ENCODE data around the gene ITGAL.
"Not testable (repeated sequence)": the region's sequence is repeated elsewhere in the genome, so short reads cannot be mapped to it uniquely, and the experiment has no call there.

ITGAL gene

DNA sequence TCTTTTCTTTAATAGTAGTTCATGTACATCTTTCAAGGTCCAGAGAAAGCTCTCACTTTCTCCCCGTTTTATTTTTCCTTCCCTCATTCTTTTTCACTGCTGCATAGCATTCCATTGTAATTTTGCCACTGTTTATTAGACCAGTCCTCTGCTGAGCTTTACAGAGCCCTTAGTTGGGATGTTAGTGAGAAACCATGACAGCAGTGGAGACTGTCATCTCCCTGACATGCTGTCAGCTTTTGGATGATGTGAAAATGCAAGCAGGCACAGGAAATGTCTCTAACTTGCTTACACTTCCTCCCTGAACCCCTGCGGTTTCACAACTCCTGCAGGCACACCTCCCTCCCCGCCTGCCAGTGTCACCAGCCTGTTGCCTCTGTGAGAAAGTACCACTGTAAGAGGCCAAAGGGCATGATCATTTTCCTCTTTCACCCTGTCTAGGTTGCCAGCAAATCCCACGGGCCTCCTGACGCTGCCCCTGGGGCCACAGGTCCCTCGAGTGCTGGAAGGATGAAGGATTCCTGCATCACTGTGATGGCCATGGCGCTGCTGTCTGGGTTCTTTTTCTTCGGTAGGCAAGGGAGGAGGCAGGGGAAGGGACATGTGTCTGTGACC lies at the start of gene ITGAL:
TSS of gene ITGAL (plus strand) at position 415 of the 615 bp plus-strand sequence. CDS start at position 511, 96 bp downstream.
- no peak for DNase-seq (ENCODE audit: low spot score)

DNA sequence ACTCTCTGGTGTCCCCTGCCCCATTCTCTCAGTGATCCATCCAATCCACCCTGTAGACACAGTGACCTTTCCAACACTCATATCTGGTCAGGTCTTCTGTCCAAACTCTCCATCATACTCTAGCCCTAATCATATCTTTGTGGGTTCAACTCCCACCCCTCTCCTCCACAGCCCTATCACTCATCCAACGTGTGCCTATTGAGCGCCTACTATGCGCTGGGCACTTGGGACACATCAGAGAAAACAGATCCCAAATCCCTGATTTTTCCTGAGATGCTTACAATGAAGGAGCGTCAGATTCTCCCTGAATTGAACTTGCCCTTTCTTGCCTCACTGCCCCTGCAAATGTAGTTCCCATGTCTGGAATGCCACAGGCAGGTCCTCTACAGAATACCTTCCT lies 44.5 kb upstream of the ITGAL start:
- no peak for DNase-seq (ENCODE audit: low spot score)

DNA sequence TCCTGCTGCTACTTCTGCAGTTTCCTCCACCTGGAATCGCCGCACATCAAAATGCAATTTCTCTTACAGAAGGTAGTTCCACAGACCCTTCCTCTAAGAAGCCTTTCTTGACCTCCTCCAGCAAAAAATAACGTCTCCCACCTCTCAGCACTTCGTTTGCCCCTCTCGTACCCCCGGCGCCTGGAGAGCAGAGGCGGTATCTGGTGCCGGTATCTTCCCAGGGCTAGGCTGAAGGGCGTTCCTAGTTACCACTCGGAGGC lies 43.2 kb upstream of the ITGAL start:
- no peak for DNase-seq (ENCODE audit: low spot score)

DNA sequence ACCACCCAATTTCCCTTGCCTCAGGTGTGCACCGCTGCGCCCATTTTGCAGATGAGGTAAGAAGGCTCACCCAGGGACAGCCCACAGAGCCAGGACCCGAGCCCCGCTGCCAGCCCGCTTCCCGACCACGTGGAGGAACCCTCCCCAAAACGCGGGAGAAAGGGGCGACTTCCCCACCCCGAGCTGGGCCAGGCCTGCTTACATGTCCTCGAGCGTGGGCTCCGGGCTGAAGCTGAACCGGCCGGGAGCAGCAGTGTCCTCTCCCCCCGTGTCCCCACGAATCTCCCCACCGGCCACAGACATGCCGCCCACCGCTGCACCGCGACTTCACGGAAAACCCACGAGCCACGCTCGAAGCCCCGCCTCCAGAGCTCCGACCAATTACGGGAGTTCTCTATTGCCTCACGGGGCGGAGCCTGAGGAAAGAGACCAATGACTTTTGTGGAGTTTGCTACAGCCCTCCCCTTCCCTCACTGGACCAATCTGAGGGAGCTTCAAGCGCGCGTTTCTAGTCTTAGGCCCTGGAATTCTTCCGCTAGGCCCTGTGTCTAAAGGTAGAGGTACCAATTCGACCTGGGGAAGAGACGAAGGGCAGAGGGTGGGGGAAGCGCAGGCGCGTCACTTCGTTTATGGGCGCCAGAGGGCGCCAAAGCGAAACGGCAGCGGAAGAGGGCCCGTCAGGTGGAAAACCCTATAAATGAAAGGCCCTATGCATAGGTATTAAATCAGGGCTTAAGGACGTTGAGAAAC lies 42.7 kb upstream of the ITGAL start, which contains the start of gene DCTPP1:
TSS of gene DCTPP1 (minus strand) at position 353 of the 750 bp plus-strand sequence. CDS start at position 303, 50 bp downstream.
- peak; percentile 99 for DNase-seq (ENCODE audit: low spot score)

DNA sequence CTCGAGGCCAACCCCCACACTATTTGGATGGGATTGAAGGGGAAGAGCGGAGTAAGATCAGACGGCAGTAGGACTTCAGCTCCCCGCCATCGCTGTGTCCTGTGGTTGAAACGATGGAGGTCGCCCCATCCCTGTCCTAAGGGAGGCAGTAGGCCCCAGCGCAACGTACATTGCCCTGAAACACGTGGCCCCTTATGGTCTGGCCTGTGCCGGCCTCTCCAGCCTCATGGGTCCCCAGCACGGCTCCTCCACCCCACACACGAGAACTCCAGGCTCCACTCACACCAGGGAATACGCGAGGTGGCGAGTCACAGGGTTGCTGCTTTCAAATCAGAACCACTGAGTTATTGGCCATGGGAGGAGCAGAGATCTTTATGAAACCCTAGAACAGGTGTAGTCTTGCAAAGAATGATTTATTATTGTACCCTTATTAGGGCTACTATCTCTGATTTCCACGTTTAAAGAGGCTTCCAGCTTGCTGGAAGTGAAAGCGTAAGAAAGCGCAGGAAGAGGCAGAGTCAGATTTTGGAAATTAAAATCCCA lies 42.0 kb upstream of the ITGAL start:
- DNase-seq (ENCODE audit: low spot score): no peak

DNA sequence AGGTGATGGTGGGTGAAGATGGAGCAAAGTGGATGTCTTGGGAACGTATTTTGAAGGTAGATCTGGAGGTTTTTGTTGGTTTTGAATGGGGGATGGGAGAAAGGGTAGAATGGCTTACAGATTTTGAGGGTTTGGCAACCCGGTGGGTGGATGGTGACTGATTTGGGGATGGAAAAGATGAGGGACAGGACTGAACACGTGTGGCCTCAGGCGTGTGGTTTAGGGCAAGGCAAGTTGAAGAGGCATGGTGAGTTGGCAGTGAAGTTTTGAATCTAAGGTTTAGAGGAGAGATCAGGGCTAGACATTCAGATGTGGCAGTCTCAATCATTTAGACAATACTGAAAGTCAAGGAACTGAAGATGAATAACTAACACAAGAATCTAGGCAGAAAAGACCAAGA lies 37.7 kb upstream of the ITGAL start:
- no peak for DNase-seq (ENCODE audit: low spot score)

DNA sequence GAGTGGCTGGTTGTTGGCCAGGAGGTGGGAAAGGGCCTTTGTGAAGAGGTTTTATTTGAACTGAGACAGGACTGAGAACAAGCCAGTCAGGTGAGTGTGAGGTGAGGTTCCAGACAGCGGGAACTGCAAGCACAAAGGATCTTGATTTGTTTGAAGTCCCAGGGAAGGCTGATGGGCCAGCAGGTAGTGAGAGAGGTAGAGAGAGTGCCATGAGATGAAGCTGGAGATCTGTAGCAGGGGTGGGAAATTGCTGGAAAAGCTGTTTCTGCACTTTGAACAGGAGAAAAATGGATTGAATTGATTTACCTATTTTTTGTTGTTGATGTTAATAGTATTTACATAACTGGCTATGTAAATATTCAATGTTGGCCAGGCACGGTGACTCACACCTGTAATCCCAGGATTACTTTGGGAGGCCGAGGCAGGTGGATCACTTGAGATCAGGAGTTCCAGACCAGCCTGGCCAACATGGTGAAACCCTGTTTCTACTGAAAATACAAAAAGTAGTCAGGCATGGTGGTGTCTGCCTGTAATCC lies 35.0 kb upstream of the ITGAL start:
- DNase-seq (ENCODE audit: low spot score): no peak

DNA sequence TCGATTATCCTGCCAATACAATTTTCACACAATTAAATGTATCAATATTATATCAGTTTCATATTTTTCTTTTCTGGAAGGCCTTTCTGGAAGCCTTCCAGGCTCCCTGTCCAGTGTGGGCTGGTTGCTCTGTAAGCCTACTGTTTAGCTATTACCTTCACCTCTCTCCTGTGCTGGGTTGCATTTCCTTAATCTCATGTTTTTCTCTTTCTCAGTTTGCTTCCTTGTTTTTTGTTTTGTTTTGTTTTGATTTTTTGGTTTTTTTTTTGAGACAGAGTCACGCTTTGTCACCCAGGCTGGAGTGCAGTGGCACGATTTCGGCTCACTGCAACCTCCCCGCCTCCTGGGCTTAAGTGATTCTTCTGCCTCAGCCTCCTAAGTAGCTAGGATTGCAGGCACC lies 33.7 kb upstream of the ITGAL start:
- no peak for DNase-seq (ENCODE audit: low spot score)

DNA sequence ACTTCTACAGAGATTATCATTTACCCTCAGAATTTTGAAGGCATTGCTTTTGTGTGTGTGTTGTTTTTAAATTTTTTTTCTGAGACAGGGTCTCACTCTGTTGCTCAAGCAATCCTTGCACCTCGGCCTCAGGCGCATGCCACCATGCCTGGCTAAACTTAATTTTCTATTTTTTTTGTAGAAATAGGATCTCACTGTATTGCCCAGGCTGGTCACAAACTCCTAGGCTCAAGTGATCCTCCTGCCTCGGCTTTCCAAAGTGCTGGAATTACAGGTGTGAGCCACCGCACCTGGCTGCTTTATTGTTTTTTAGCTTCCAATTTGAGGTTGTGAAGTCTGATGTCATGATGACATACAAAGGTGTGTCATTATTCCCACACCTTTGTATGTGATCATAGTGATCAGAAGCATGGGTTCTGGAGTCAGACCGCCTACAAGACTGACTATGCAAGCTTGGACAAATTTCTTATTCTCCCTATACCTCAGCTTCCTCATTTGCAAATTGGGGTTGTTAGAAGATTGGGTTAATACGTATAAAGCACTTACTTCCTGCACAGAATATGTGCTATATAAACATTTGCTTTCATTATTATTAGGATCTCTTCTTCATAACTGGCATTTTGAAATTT lies 32.7 kb upstream of the ITGAL start:
- no peak for DNase-seq (ENCODE audit: low spot score)

DNA sequence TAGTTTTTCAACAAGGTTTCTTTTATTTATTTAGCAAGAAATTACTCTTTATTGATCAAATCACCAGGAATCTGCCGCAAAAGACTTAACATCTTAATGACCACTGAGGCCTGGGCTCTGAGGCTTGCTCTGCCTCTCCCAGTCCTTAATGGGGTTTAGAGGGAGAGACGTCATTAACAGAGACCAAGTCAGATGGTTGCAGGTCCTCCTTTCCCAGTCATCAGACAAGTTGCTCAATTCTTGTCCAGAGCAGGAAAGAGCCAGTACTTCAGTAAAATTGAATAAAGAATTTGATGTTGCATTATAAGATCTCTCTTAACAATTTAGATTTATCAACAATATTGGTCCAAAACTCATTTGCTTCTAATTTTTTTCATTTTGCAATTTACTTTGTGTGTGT lies 28.9 kb upstream of the ITGAL start:
- no peak for DNase-seq (ENCODE audit: low spot score)

DNA sequence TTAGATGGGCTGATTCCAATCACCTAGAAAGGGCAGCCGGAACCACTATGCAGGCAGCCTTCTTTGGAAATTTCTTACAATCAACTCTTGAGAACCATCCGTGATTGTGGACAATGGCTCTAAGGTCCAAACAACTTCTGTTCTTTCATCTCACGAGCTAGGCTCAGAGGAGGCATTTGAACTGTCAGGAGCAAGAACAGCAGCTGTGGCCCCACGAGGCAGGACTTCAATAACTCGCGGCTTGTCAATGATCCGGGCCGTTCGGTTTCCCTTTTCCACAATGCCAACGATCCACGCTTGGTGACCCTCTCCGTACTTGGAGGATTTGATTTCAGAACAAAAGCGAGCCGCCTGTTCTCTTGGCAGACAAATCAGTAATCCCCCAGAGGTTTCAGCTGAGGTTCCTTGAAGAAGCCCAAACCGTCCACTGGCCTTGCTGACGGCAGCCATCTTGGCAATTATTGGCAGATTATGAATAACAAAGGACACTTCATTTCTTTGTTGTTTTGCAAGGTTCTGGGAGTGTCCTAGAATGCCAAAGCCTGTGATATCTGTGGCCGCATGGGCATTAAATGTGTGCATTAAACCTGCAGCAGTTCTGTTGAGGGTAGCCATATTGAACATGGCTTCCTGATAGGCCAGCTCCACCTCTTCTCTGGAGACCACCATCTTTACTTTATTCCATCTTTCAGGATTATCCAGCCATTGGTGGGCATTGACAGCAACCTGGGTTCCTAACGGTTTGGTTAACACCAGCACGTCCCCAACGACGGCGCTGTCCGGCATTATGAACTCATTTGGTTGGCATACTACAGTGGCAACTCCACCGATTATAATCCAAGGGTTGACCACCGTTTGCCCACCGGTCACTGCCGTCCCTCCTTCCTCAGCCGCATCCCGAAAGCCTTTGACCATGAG lies 28.1 kb upstream of the ITGAL start:
- no peak for DNase-seq (ENCODE audit: low spot score)

DNA sequence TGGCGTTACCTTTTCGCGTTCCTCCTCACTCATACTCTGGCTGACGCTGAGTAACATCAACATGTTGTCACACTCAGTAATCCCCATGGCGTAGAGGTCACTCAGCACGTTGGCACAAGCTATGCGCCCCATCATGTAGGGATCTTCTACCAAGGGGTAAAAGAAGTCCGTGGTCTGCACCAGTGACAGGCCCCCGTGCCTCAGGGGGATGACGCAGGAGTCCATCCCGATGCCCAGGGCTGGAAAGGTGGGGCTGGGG lies 27.5 kb upstream of the ITGAL start:
- DNase-seq (ENCODE audit: low spot score): no peak

DNA sequence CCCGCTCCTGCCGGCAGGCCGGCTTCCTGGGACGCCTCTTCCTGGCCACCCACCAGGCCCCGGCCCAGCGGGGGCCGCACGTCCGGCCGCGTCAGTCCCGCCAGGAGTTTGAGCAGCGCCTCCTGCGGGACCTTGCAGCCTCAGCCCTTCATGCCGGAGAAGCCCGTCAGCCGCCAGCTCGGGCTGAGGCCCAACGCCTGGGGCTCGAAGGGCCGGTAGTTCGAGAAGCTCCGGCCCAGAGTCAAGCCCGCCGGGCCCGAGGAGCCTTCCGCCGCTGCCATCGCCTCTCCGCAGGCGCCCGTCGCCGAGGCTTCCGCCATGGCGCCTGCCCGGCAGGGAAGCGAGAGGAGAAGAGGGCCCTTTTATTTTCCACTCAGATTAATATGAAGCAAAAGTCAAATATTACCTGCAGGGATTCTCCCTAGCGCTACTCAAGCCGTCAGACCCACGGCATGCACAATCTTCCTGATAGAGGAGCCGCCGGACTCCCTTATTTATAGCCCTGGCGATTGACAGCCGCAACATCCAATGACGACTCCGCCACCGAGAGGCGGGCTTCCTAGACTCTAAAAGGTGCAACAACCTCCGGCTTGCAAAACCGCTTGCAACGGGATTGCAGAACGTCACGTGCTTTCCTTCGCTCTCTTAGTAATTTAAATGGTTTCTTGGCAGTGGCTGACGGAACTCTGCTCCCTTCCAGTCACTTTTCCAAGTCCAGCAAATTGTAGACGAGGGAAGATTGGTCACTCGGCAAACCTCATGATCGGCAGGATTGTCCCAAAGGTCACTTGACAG lies 26.9 kb upstream of the ITGAL start, which contains the start of gene SEPHS2:
TSS of gene SEPHS2 (minus strand) at position 467 of the 795 bp plus-strand sequence. CDS start at position 320, 147 bp downstream.
- DNase-seq (ENCODE audit: low spot score): peak; percentile 98

DNA sequence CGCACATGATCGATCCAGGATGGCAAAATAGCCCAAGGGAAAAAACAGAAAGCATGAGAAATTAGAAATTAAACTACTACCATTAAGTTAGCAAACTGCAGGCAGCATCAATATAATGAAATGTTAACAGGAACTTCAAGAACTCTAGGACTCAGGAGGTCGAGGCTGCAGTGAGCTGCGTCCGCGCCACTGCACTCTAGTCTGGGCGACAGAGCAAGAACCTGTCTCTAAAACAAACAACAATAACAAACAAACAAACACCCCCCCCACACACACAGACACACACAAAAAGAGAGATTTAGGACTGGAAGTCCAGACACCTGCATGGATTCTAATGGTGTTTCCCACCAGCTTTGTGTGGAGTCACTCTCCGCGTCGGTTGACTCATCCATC lies 26.3 kb upstream of the ITGAL start:
- DNase-seq (ENCODE audit: low spot score): no peak

DNA sequence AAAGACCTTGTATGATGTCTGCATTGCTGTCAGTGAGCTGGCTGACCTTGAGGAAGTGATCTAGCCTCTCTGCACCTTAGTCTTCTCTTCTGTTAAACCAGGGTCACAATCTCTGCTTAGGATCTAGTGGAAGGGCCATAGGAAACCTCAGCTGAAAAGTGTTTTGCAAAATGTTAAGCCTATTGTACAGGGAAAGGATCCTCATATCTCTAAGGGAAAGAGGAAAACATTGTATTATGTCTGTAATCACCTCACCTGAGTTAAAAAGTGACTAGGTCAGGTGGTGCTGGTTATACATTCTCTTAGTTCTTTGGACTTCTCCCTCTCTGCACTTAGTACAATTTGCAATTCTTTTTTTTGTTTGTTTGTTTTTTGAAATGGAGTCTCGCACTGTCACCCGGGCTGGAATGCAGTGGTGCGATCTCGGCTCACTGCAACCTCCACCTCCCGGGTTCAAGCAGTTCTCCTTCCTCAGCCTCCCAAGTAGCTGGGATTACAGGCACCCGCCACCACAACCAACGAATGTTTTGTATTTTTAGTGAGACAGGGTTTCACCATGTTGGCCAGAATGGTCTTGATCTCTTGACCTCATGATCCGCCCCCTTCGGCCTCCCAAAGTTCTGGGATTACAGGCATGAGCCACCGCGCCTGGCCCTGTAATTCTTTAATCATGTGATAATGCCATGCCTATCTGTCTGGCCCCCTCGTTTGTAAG lies 24.9 kb upstream of the ITGAL start:
- DNase-seq (ENCODE audit: low spot score): peak; percentile 45

DNA sequence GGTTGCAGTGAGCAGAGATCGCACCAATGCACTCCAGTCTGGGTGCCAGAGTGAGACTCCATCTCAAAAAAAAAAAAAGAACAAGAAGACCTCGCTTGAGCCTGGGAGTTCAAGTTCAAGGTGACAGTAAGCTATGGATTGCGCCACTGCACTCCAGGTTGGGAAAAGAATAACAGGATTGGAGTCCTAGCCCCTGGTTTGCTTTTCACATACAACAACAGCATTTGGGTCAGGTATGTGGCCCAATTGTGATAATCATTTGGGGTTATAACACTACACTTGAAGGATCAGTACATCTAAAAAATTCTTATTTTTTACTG lies 23.5 kb upstream of the ITGAL start:
- no peak for DNase-seq (ENCODE audit: low spot score)

DNA sequence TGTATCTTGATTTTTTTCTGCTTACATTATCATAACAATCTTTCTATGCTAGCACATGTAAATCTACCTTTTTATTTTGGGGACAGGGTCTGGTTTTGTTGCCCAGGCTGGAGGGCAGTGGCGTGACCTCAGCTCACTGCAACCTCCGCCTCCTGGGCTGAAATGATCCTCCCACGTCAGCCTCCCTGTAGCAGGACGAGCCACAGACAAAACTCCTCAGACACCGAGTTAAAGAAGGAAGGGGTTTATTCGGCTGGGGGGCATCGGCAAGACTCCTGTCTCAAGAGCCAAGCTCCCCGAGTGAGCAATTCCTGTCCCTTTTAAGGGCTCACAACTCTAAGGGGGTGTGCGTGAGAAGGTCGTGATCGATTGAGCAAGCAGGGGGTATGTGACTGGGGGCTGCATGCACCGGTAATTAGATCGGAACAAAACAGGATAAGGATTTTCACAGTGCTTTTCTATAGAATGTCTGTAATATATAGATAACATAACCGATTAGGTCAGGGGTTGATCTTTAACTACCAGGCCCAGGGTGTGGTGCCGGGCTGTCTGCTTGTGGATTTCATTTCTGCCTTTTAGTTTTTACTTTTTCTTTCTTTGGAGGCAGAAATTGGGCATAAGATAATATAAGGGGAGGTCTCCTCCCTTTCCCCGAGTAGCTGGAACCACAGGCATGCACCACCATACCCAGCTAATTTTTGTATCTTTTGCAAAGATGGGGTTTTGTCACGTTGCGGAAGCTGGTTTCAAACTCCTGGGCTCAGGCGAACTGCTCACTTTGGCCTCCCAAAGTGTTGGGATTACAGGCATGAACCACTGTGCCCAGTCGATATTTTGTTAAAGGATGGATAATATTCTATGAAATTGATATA lies 19.6 kb upstream of the ITGAL start:
- DNase-seq (ENCODE audit: low spot score): not testable (repeated sequence)

DNA sequence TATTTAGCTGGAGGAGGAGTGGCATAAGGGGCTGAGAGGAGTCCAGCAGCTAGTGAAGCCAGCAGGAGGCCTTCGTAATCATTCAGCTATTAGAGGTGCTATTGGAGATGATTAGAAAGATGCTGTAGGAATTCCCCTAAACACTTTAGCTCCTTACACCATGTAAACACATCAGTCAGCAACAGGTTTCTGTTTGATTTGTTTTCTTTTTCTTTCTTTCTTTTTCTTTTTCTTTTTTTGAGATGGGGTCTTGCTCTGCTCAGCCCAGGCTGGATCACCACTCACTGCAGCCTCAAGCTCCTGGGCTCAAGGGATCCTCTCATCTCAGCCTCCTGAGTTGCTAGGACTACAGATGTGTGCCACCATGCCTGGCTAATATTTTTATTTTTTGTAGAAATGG lies 16.2 kb upstream of the ITGAL start:
- no peak for DNase-seq (ENCODE audit: low spot score)

DNA sequence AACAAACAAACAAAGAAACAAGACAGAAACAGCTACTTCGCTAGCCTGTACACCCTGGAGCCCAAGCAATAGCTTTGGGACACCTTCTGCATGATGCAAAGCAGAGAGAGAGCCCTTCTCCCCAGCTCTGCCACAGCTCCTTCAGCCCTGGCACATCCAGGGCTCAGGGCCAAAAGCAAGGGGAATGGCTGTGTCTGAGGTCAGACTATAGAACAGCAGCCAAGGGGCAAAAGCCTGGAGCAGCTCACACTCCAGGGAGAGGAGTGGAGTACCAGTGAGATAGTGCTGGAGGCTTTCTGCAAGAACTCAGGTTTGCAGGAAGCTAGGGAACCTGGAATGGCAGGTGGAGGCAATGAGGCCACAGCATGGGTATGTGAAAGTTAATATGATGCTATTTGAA lies 15.3 kb upstream of the ITGAL start:
- DNase-seq (ENCODE audit: low spot score): no peak
